HTR-8/SVneo (cell line): ENCODE data around the gene VAPB.

ENCODE experiments used
- DNase-seq: peaks from one replicate; pipeline ENCODE4 v3.0.0; 2011; ENCODE audit warnings: low spot score, mixed read lengths; ENCODE audit not compliant: insufficient read length
- FAIRE-seq: peaks from 2 replicates; lab custom pipeline; 2011; peaks lifted over from hg19 to GRCh38; lab: Jason Lieb, UNC

VAPB gene

GRCh38 chr20:58453391-58453790 lies 64.4 kb downstream of the VAPB start:
- DNase-seq (no peak), FAIRE-seq (no peak)

DNA sequence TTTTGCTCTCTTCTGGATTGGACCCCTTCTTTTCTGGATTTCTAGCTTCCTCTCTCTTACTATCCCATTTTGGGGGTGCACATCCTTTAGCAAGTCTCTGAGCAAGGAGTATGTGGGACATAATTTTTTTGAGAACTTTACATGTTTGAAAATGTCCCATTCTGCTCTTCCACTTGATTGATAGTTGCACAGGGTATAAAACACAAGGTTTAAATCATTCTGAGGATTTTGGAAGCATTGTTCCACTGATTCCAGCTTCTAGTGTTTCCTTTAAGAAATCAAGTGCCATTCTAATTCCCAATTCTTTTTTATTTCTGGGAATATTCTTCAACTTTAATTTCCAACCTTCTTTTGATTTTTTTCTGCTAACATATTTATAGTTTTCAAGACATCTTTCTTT lies 65.4 kb downstream of the VAPB start:
- no peak for FAIRE-seq
- no peak for DNase-seq

- DNase-seq (peak; percentile 51), FAIRE-seq (no peak)
Observed at GRCh38 chr20:58457083-58457695, 68.2 kb downstream of the VAPB start.

DNA sequence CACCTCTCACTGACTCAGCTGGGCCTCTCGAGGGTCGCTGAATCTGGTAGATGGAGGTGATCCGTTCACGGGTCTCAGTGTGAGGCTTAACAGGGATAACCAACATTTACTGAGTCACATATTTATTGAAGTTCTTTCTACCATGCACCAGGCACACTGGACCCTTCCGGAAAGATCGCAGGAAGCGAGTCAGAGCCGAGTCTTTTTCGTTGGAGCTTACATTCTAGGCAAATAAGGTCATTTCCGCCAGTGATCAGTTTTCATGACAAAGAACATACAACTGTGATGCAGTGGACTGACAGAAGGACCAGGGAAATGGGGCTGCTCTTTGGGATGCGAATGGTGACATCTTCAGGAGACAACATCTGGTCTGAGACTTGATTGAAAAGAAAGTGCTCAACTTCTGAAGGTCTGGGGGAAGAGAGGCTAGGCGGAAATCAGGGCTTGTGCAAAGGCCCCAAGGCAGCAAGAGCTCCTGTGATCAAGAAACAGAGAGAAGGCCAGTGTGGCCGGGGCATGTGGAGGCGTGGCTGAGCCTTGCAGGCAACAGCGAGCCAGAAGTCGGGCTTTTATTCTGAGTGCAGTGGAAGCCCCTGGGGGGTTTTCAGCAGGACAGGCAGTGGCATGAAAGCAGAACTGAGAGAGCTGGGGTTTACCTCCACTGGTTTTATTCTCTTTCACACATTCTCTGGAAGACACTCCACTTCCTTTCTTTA lies 69.5 kb downstream of the VAPB start:
- DNase-seq (no peak), FAIRE-seq (peak; percentile 86)

GRCh38 chr20:58459058-58459750 lies 70.2 kb downstream of the VAPB start:
- FAIRE-seq = no peak

DNA sequence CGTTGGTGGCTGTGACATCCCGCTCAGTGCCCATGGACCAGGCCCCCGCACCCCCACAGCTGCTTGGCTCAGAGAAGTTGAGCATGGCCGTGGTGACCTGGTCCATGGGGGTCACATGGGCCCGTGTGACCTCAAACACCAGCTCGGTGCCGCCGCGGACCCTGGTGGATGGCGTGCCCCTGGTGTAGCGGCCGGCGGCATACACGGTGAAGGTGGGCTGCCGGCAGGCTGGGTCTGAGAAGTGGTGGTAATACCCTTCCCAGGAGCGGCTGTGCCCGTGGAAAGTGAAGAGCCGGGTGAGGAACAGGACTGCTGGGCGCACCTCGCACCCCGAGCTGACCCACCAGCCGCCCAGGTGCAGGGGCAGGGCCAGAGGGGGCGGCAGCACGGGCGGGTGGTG lies 72.1 kb downstream of the VAPB start:
- FAIRE-seq (peak; percentile 63), DNase-seq (no peak)

More at GRCh38 chr20:58459058-58459750, 70.2 kb downstream of the VAPB start:
- DNase-seq = no peak

- no peak for DNase-seq
- peak; percentile 74 for FAIRE-seq
Observed at GRCh38 chr20:58461899-58462298, 72.9 kb downstream of the VAPB start.

DNA sequence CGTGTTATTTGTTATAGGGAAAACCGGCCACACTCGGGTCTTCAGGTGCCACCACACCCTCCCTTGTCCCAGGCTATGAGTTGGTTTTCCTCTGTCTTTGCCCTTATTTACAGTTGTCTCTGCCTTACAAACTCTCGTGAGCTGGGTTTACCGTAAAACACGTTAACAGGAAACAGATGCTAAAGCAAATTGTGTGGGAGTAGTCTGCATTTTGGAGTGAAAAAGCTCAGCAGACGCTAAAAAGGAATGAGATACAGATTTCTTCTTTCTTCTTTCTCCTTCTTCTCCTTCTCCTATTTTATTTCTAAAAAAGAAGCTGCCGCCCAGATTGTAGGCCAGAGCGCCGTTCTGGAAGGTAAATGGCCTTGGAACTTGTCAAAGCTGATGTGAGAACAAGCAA lies 74.2 kb downstream of the VAPB start:
- no peak for DNase-seq
- peak; percentile 76 for FAIRE-seq

GRCh38 chr20:58464838-58465237 lies 75.8 kb downstream of the VAPB start:
- DNase-seq (no peak), FAIRE-seq (no peak)

- FAIRE-seq (peak; percentile 66), DNase-seq (no peak)
Observed at GRCh38 chr20:58466095-58466708, 77.2 kb downstream of the VAPB start.

DNA sequence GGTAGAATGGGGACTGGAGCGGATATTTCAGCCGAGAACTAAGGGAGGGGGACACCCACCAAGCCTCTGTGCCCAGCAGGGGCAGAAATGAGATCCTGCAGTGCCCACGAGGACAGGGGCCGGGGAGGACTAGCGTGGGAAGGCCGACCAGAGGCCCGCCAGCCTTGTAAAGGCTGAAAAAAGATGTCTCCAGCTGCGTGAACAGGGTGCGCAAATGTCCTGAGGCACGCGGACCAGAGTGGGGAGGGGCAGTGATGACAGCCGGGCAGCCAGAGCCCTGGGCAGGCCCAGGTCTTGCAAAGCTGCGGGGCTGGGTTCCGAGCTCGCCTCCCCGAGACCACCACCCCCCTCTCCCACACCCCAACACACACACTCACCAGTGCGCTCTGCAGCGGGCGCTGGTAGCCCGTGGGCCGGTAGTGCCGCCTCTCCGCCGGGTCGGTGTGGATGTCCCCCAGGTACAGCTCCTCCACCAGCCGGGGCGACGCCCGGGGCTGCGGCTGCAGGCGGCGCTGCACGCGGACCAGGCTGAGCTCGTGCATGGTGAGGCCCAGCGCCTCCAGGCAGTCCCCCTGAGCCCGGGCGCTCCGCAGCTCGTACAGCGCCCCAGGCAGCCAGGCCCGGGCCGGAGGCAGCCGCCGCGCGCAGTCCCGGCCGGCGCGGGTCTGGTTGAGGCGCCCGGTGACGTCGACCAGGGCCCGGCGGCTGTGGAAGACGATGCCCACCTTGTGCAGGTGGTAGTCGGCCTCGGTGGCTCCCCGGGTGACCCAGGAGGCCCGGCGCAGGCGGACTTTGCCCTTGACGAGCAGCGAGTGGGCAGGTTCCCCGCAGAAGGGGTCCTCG lies 77.9 kb downstream of the VAPB start:
- FAIRE-seq (peak; percentile 60), DNase-seq (no peak)

DNA sequence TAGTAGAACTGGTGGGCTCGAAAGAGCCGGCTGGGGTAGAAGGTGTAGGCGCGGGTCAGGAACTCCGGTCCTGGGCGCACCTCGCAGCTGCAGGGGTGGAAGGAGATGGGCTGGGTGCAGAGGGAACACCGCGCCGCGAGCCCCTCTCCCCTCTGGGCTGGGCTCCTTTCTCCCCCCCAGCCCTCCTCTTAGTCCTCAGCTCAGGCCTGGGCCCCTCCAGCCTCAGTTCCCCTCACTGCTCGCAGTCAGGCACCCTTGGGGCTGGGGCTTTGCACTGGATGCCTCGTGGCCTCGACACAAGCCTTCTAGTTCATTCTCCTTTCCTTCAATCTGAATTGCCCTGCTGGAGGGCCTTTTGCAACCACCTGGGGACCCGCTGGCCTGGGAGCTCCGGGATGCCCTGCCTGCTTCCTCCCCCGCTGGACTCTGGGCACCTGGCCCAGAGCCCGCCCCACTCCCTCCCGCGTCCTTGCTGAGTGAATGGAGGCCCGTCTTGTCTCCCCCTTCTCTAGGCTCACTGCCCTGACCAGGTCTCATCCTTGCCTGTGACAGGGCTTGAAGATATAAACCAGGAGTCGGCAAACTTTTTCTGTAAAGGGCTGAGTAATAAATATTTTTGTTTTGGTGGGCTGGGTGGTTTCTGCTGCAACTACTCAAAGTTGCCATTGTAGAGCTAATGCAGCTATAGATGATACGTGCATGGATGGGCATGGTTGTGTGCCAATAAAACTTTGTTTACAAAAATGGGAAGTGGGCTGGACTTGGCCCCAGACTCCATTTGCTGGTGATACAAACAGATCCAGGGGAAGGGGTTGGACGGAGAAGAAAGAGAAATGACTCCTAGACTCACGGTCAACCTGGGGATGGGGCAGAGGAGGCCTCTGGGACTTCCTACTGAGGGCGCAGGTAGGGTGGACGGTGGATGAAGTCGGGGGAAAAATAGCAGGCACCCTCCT lies 78.8 kb downstream of the VAPB start:
- no peak for DNase-seq
- peak; percentile 69 for FAIRE-seq

DNA sequence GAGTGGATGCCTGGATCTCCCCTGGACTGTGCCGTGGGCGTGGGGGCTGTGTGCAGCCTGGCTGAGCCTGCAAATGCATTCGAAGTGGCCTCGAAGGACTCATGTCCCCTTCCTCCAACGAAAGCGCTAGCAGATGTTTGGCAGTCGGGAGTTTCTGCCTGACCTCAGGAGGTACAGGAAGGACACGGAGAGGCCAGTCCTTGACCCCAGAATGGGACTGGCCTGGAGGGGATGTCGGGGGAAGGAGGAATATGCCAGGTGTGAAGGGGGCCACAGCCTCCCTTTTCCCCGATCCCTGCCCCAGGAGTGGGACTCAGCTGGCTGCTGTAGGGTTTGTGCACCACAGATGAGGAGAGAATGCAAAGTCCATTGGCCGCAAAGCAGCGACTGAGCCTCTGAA lies 80.6 kb downstream of the VAPB start:
- FAIRE-seq (peak; percentile 33), DNase-seq (no peak)

GRCh38 chr20:58470336-58471192 lies 81.5 kb downstream of the VAPB start:
- FAIRE-seq (peak; percentile 74), DNase-seq (no peak)

DNA sequence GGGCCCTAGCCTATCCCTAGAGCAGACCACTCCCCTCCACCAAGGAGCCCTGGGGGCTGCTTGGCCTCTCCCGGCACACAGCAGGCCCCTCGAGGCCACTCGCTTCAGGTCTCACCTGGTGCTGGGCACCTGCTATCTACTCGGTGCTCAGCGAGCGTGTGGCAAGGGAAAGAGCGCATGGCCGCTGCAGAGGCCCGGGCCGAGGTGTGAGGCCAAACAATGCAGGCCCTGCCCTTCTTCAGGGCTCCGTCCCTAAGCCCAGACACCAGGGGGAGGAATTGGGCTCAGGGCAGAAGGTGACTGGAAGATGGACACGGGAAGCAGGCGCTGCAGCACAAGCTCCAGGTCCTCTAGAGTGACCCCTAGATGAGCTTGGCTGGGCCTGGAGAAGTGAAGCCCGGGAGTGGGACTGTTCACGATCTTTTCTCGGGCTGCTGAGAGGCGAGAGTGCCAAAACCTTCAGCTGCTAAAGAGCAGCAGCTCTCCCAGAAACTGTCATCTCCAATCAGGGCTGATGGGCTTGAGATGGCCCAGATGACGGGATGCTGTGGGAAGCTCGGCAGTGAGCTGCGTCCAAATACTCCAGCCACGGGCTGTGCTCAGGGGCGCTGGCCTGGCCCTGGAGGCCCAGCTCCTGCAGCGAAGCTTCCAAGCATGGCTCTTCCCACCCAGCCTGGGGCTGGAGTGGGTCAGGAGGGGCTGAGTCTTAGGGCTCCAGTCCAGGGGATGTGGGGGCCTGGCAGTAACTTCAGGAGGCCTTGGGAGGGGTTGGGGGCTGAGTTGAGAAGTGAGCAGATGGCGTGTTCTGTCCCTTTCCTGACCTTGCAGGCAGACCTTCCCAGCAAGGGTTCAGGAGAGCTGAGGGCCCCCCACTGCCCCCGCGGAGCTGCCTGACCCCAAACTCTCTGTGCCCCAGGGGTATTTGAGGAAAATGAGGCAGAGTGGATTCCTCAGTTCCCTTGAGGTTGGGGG lies 82.5 kb downstream of the VAPB start:
- peak; percentile 84 for FAIRE-seq
- DNase-seq = no peak

DNA sequence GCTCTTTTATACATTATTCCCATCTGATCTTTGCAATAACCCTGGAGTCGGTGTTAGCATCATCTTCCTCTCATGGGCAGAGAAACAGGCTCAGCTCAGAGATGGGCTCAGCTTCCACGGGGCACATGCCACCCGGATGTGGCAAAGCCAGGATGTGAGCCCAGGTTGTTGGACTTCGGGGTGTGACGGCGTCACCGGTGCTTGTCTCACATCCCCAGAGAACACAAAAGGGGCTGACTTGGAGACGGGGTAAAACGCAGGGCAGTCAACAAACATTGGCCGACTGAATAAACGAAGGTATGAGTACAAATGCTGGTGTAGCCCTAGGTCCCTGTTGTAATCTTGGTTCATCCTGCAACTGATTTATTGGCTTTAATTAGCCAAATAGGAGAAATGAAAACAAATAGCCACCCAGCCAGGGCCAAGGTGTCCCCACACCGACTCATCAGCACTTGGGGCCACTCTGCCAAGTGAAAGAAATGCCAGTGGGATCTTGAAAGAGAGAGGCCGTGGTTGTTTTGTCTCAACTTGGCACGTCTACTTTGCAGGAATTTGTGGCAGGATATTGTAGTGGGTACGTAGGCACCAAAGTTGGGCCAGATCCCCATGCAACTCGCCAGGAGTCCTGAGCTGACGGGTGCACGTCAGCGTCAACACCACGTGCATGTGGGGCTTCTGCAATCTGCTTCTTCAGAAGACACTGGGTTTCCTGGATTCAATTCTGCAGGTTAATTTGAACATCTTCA lies 83.4 kb downstream of the VAPB start:
- no peak for DNase-seq
- peak; percentile 86 for FAIRE-seq
